AG04450 (cell line): Measurements from ENCODE around the gene B4GALT7. TPM values are rescaled to one million over a fixed set of nuclear protein-coding genes. Genes with fewer than 3 reads are reported as not detected.

Source experiments
- CTCF ChIA-PET: fragments of 300-600, 350-600 bp; formaldehyde crosslinking; extraction: SDS; loops from one replicate; lab custom pipeline; 2022; ENCODE audit warnings: antibody characterized with exemption, inconsistent platforms; lab: Charles Lee
- POLR2A ChIA-PET: fragments of 350-600 bp; formaldehyde crosslinking; extraction: SDS; loops from one replicate; lab custom pipeline; 2021; ENCODE audit warnings: antibody characterized with exemption, inconsistent platforms; lab: Yijun Ruan, JAX
- DNase-seq: peaks from one replicate; pipeline ENCODE4 v3.0.0-alpha.2; 2011; ENCODE audit warnings: low read depth, low spot score
- H3K27ac ChIP-seq: one replicate; pipeline ENCODE4 v1.5.1; 2012; ENCODE audit warnings: low read depth, low read length, control low read depth
- H3K27me3 ChIP-seq: one replicate; pipeline ENCODE4 v1.6.0; 2012; ENCODE audit warnings: low read length; ENCODE audit not compliant: control insufficient read depth, insufficient read depth
- H3K4me3 ChIP-seq: 2 replicates; pipeline ENCODE4 v1.5.1; 2011; ENCODE audit warnings: mild to moderate bottlenecking, low read depth, low read length, control low read depth
- H3K9me3 ChIP-seq: 2 replicates; pipeline ENCODE4 v1.5.1; 2012; ENCODE audit warnings: low read length; ENCODE audit not compliant: control insufficient read depth, insufficient read depth
- CTCF ChIP-seq: IDR thresholded peaks from 2 replicates; pipeline ENCODE4 v1.5.1; 2011; ENCODE audit warnings: low read depth, low read length, control low read depth, inconsistent platforms
- polyA minus RNA-seq: library from RNA; depleted of rRNA, polyadenylated mRNA; stranded (reverse); fragments of >200 nt; gene quantifications from 2 replicates; pipeline ENCODE4 v1.2.3, GENCODE V29; 2011; rRNA and poly(A)+ RNA removed
- polyA plus RNA-seq: library from polyadenylated mRNA; depleted of rRNA; stranded (reverse); fragments of >200 nt; gene quantifications from 2 replicates; pipeline ENCODE4 v1.2.3, GENCODE V29; 2011; rRNA removed

Gene B4GALT7
- 18.3 and 26.2 TPM in 2 replicates for polyA plus RNA-seq
- polyA minus RNA-seq, result 16.8 and 24.8 TPM in 2 replicates

GRCh38 chr5:177599731-177600507 lies at the start of gene B4GALT7:
Gene B4GALT7 (plus strand): TSS chr5:177600132. CDS start chr5:177600211, 79 bp downstream.
- H3K27me3 ChIP-seq, result no peaks in the 10 kb centered on the region
- ChIA-PET CTCF (no interaction called here), POLR2A (interaction anchor here (1.1 to 2.1 kb wide), 6 partner anchors 54 to 604 kb away, joined by 3 to 7 read pairs (median 4); partner anchors contain the start of gene HNRNPAB)
- H3K9me3 ChIP-seq, result no peaks in the 10 kb centered on the region
- TF ChIP-seq CTCF, result no peak
- H3K27ac ChIP-seq, result peak within 1 kb of the TSS; percentile 61
- peak within 1 kb of the TSS; percentile 83 for H3K4me3 ChIP-seq
- DNase-seq, result no peak

- no peak for DNase-seq
- Histone ChIP-seq H3K4me3 (peak overlapping the region; percentile 86), H3K27ac (peak overlapping the region; percentile 21), H3K27me3 (peaks cover 1% of the 10 kb centered on the region), H3K9me3 (no peaks in the 10 kb centered on the region; the same call in 1 of the 2 replicates)
- ChIA-PET CTCF (no interaction called here), POLR2A (interaction anchor here (0.6 to 1.7 kb wide), 4 partner anchors 15 to 55 kb away, joined by 3 to 11 read pairs (median 4); partner anchors contain the start of gene PDLIM7)
- TF ChIP-seq CTCF, result no peak; the same call in 1 of the 2 replicates
These were observed 47.0 kb upstream of the B4GALT7 start for GRCh38 chr5:177552839-177553455.

- POLR2A ChIA-PET, result interaction anchor here (0.9 to 1.7 kb wide), 4 partner anchors 8 to 56 kb away, joined by 3 to 11 read pairs (median 4); partner anchors contain the start of gene PDLIM7
- no peaks in the 10 kb centered on the region; the same call in 1 of the 2 replicates for H3K9me3 ChIP-seq
- CTCF ChIA-PET, result no interaction called here
- peaks cover 4% of the 10 kb centered on the region for H3K27me3 ChIP-seq
- H3K4me3 ChIP-seq, result peak overlapping the region; percentile 86
- DNase-seq, result no peak
- no peak for TF ChIP-seq CTCF
- H3K27ac ChIP-seq, result no peak overlapping the region
These were observed 46.1 kb upstream of the B4GALT7 start for GRCh38 chr5:177553671-177554429.

GRCh38 chr5:177554474-177555111 lies 45.3 kb upstream of the B4GALT7 start, which contains the start of gene FAM193B:
Gene FAM193B (minus strand): TSS chr5:177554563. CDS start chr5:177554458, 105 bp downstream.
- POLR2A ChIA-PET, result interaction anchor here (0.9 to 1.7 kb wide), 3 partner anchors 9 to 57 kb away, joined by 3 to 11 read pairs (median 4); partner anchors contain the start of gene PDLIM7
- H3K27ac ChIP-seq, result peak within 1 kb of the TSS; percentile 21
- H3K9me3 ChIP-seq, result no peaks in the 10 kb centered on the region; the same call in 1 of the 2 replicates
- CTCF ChIA-PET, result interaction anchor here (0.9 kb wide), 1 partner anchor 894 kb away, joined by 4 read pairs; no protein-coding TSS in a partner anchor
- TF ChIP-seq CTCF, result peak; percentile 49
- H3K27me3 ChIP-seq, result peaks cover 4% of the 10 kb centered on the region
- peak; percentile 72 for DNase-seq
- H3K4me3 ChIP-seq, result peak within 1 kb of the TSS; percentile 86
